GM20000 (cell line): ENCODE results near the gene NFATC1.

Experiments
- DNase-seq: peaks from one replicate; pipeline ENCODE4 v3.0.0; 2012; ENCODE audit warnings: low spot score
- CTCF ChIP-seq: IDR thresholded peaks from 2 replicates; pipeline ENCODE4 v1.5.1; 2012; ENCODE audit warnings: mild to moderate bottlenecking, control low read depth; ENCODE audit errors: extremely low read depth, missing control alignments

Gene NFATC1

DNA sequence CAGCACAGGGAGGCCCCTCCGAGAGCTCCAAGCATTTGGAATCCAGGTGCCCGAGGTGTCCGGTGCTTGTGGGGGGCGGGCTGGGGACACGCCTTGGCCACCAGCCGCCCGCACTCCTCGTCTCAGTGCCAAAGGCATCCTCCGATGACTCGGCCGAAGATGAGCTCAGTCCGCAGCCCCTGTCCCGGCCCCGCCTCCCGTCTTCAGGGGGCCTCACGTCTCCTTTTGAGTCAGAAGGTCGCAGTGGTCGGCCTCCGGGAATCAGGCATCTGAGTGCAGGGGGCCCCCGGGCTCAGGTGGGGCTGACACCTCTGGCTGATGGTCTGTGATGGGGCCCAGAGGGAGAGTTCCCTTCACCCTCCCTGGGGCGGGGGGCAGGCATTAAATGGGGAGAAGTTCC lies 74.8 kb downstream of the NFATC1 start:
- DNase-seq, result no peak
- no peak for TF ChIP-seq CTCF

- no peak for DNase-seq
- TF ChIP-seq CTCF, result no peak
These were observed 75.3 kb downstream of the NFATC1 start for GRCh38 chr18:79471046-79471445.

- no peak for DNase-seq
- no peak for TF ChIP-seq CTCF
These were observed 75.9 kb downstream of the NFATC1 start for GRCh38 chr18:79471597-79471996.

DNA sequence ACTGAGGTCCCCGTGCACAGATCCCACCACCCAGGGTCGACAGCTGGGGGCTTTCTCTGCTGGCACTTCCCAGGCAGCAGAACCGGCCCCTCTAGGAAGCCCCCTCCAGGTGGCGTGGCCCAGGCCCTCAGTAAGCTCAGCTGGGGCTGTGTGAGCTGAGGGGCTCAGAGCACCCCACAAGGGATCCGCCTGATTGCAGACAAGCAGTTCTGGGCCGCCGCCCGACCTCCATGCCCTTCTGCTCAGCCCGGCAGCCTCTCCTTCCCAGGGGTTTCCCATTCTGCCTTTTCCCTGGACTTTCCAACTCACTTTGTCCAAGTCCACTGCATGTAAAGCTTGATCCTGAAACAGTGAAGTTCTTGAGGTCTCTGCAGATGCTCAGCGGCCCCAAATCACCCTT lies 76.4 kb downstream of the NFATC1 start:
- TF ChIP-seq CTCF, result no peak
- no peak for DNase-seq

DNA sequence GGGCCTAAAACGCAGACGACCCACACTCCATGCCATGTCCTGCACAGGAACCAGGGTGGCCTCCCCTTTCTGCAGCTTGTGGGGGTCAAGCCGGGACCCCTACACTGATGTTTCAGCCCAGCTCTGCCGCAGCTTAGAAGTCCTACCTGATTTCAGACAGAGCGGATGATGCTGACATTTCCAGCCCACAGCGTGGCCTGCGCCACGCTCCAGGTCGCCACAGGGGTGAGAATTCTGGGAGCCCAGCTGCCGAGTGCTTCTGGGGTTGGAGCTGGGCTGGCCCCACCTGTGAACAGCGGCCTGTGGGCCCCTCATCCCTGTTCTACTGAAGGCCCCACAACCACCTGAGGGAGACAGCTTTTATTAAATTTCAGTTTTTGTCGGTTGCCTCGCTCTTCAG lies 77.2 kb downstream of the NFATC1 start:
- TF ChIP-seq CTCF, result no peak

DNA sequence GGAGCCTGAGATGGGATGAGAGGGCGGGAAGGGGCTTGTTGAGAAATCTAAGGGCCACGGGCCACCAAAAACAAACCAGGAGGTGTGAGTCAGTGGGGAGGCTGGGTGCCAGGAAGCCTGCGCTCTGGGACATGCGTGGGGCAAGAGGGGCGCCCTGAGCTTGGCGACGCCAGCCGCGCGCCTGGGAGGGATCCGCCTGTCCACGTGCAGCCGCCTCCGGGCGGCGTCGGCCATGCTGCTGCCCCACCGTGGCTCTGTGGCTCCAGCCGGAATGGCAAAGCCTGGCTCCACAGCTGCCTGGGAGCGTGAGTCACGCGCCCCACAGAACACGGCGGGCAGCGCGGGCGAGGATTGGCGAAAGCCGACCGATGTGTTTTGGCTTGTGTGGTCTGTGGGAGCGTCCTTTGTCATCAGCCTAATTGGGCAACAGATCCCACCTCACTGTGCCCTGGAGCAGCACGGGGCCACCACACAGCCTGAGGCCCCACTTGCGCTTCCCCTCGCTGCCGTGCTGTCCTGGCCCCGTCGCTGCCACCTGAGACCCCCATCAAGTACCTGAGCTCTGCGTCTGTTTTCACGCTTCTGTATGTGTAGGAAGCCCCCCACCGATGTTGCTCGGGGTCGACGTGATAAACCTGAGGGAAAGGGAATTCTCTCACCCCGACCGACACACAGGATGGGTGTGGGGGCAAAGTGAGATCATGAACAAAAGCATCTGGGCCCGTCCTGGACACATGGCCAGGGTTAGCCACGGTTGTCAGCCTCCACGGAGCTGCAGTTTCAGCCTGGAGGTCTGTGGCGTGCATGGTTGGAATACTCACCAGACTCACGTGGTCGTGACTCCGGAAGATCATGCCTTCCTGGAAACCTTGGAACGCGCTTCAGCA lies 80.5 kb downstream of the NFATC1 start:
- TF ChIP-seq CTCF, result no peak
- no peak for DNase-seq

More for the DNA sequence above, 77.2 kb downstream of the NFATC1 start:
- DNase-seq, result no peak

- TF ChIP-seq CTCF, result no peak
- DNase-seq, result no peak
These were observed 81.3 kb downstream of the NFATC1 start for GRCh38 chr18:79476918-79477571.
